CD4-positive, alpha-beta T cell (primary cell): ENCODE results near the gene F10. TPM values are rescaled to one million over a fixed set of nuclear protein-coding genes. Genes with fewer than 3 reads are reported as not detected.
"Not testable (repeated sequence)": the region's sequence is repeated elsewhere in the genome, so short reads cannot be mapped to it uniquely, and the experiment has no call there.

ENCODE experiments used
- ATAC-seq: fragments of 200-7000 bp; cut with Tn5 transposase; one replicate; pipeline ENCODE4 v1.10.0; 2022; ENCODE audit warnings: mild to moderate bottlenecking; ENCODE audit not compliant: poor library complexity
- CTCF ChIA-PET: fragments of 350-600 bp; sonication (Branson Sonifier 250); formaldehyde crosslinking; loops from one replicate; lab custom pipeline; 2021; ENCODE audit warnings: antibody characterized with exemption, inconsistent platforms; lab: Charles Lee
- POLR2A ChIA-PET: fragments of 350-600 bp; sonication (Branson Sonifier 250); formaldehyde crosslinking; loops from one replicate; lab custom pipeline; 2021; ENCODE audit warnings: antibody characterized with exemption, inconsistent platforms; lab: Charles Lee
- DNase-seq, 14 experiments: peaks; one replicate each; pipeline ENCODE4 v3.0.0-alpha.2; 2013 to 2020; ENCODE audit warnings: mixed read lengths in 2 of 14
- H3K27ac ChIP-seq, 2 donors: one replicate each; pipeline versions ENCODE4 v1.5.1 to v1.7.0; 2013; ENCODE audit warnings: low read length in 2 of 2, low read depth in 1 of 2, mild to moderate bottlenecking in 1 of 2
- H3K27me3 ChIP-seq, 2 experiments: 1 replicate in 1 of 2; 2 replicates in 1 of 2; pipeline versions ENCODE4 v1.6.1 to v1.7.0; 2013; ENCODE audit warnings: low read length in 2 of 2, control low read depth in 1 of 2, mild to moderate bottlenecking in 1 of 2, moderate library complexity in 1 of 2; ENCODE audit not compliant: insufficient read depth in 2 of 2, control insufficient read depth in 1 of 2
- H3K36me3 ChIP-seq: one replicate; pipeline ENCODE4 v1.6.1; 2013; ENCODE audit warnings: low read length, control low read depth; ENCODE audit not compliant: insufficient read depth
- H3K4me1 ChIP-seq: one replicate; pipeline ENCODE4 v1.6.1; 2013; ENCODE audit warnings: low read length, control low read depth; ENCODE audit not compliant: insufficient read depth
- H3K4me3 ChIP-seq: one replicate; pipeline ENCODE4 v1.5.1; 2013; ENCODE audit warnings: mild to moderate bottlenecking, low read length, moderate library complexity
- H3K9me3 ChIP-seq, 2 experiments: 1 replicate in 1 of 2; 2 replicates in 1 of 2; pipeline versions ENCODE4 v1.6.1 to v1.7.0; 2013; ENCODE audit warnings: low read length in 2 of 2, mild to moderate bottlenecking in 2 of 2, control low read depth in 1 of 2, moderate library complexity in 1 of 2; ENCODE audit not compliant: control insufficient read depth in 1 of 2, insufficient read depth in 1 of 2
- H3K27ac Mint-ChIP-seq: one replicate; pipeline ENCODE4 v1.8.0; 2020; ENCODE audit warnings: mixed read lengths
- H3K27me3 Mint-ChIP-seq: one replicate; pipeline ENCODE4 v1.8.0; 2021; ENCODE audit warnings: mixed read lengths
- H3K36me3 Mint-ChIP-seq: one replicate; pipeline ENCODE4 v1.8.0; 2021; ENCODE audit warnings: low read depth, mixed read lengths
- H3K4me1 Mint-ChIP-seq: one replicate; pipeline ENCODE4 v1.8.0; 2021; ENCODE audit warnings: low read depth, mixed read lengths
- H3K4me3 Mint-ChIP-seq: one replicate; pipeline ENCODE4 v1.8.0; 2020; ENCODE audit warnings: mild to moderate bottlenecking, mixed read lengths
- H3K9me3 Mint-ChIP-seq: one replicate; pipeline ENCODE4 v1.8.0; 2020; ENCODE audit warnings: mixed read lengths
- intact Hi-C, 2 experiments: fragments of 100-400 bp; cut with DNase I in 1 of 2; cut with micrococcal nuclease in 1 of 2; formaldehyde crosslinking; loops; one replicate each; pipeline versions ENCODE4 v1.15.1 to v1.9.0; 2023 to 2025; cut with DNase I, micrococcal nuclease
- total RNA-seq, 174 experiments: library from RNA in 2 of 174; stranded (reverse) in 2 of 174; gene quantifications; one replicate each; pipeline ENCODE4 v1.2.3 and lab custom pipeline; 2021 to 2026
- TF ChIP-seq, protein P1 (sequence below): fragments of 200-600 bp; IDR thresholded peaks from one replicate; pipeline ENCODE4 v1.8.0; 2022; ENCODE audit warnings: antibody characterized with exemption, mild to moderate bottlenecking

Gene F10
- total RNA-seq, 2 experiments from 2014 or later: not detected

DNA sequence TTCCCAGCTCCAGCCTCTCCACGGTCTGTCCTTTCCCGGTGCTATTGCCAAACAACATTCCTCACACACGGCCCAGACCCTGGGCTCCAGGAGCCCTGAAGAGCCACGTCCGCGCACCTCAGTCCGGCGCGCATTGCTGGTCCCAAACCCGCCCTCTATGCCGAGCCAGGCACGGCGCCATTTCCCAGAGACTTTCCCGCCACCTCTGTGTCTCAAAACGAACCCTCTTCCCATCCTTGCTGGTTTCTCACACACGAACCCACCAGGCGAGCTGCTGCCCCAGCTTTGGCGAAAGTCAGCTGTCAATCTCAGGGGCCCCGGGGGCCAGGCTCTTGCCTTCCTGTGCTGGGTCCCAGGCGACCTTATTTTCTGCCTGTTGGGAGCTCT lies 45.0 kb upstream of the F10 start:
- DNase-seq: no peak
- Histone ChIP-seq H3K27me3 (no peaks in the 10 kb centered on the region), H3K4me1 (no peaks in the 10 kb centered on the region), H3K9me3 (no peaks in the 10 kb centered on the region), H3K27ac (no peak overlapping the region), H3K36me3 (peaks cover 3% of the 10 kb centered on the region), H3K4me3 (no peak overlapping the region)
- TF ChIP-seq, protein P1, sequence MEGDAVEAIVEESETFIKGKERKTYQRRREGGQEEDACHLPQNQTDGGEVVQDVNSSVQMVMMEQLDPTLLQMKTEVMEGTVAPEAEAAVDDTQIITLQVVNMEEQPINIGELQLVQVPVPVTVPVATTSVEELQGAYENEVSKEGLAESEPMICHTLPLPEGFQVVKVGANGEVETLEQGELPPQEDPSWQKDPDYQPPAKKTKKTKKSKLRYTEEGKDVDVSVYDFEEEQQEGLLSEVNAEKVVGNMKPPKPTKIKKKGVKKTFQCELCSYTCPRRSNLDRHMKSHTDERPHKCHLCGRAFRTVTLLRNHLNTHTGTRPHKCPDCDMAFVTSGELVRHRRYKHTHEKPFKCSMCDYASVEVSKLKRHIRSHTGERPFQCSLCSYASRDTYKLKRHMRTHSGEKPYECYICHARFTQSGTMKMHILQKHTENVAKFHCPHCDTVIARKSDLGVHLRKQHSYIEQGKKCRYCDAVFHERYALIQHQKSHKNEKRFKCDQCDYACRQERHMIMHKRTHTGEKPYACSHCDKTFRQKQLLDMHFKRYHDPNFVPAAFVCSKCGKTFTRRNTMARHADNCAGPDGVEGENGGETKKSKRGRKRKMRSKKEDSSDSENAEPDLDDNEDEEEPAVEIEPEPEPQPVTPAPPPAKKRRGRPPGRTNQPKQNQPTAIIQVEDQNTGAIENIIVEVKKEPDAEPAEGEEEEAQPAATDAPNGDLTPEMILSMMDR: no peak
- H3K4me1 Mint-ChIP-seq: no peaks in the 10 kb centered on the region
- ATAC-seq: no peak
- no peak overlapping the region for H3K4me3 Mint-ChIP-seq
- peaks cover 25% of the 10 kb centered on the region for H3K36me3 Mint-ChIP-seq
- H3K27ac Mint-ChIP-seq: no peak overlapping the region
- ChIA-PET CTCF (no interaction called here), POLR2A (no interaction called here)
- H3K27me3 Mint-ChIP-seq: no peaks in the 10 kb centered on the region
- H3K9me3 Mint-ChIP-seq: no peaks in the 10 kb centered on the region
- intact Hi-C loops: no loop called here

- no peaks in the 10 kb centered on the region for H3K9me3 Mint-ChIP-seq
- ChIA-PET POLR2A (no interaction called here), CTCF (no interaction called here)
- Histone ChIP-seq H3K36me3 (peaks cover 3% of the 10 kb centered on the region), H3K27ac (no peak overlapping the region), H3K27me3 (no peaks in the 10 kb centered on the region), H3K9me3 (no peaks in the 10 kb centered on the region), H3K4me3 (no peak overlapping the region), H3K4me1 (no peaks in the 10 kb centered on the region)
- intact Hi-C loops: no loop called here
- H3K36me3 Mint-ChIP-seq: peaks cover 19% of the 10 kb centered on the region
- ATAC-seq (no peak), DNase-seq (no peak)
- H3K27ac Mint-ChIP-seq: no peak overlapping the region
- TF ChIP-seq, protein P1: no peak
- H3K27me3 Mint-ChIP-seq: no peaks in the 10 kb centered on the region
- no peaks in the 10 kb centered on the region for H3K4me1 Mint-ChIP-seq
- H3K4me3 Mint-ChIP-seq: no peak overlapping the region
These were observed 44.4 kb upstream of the F10 start for GRCh38 chr13:113077953-113078901.

DNA sequence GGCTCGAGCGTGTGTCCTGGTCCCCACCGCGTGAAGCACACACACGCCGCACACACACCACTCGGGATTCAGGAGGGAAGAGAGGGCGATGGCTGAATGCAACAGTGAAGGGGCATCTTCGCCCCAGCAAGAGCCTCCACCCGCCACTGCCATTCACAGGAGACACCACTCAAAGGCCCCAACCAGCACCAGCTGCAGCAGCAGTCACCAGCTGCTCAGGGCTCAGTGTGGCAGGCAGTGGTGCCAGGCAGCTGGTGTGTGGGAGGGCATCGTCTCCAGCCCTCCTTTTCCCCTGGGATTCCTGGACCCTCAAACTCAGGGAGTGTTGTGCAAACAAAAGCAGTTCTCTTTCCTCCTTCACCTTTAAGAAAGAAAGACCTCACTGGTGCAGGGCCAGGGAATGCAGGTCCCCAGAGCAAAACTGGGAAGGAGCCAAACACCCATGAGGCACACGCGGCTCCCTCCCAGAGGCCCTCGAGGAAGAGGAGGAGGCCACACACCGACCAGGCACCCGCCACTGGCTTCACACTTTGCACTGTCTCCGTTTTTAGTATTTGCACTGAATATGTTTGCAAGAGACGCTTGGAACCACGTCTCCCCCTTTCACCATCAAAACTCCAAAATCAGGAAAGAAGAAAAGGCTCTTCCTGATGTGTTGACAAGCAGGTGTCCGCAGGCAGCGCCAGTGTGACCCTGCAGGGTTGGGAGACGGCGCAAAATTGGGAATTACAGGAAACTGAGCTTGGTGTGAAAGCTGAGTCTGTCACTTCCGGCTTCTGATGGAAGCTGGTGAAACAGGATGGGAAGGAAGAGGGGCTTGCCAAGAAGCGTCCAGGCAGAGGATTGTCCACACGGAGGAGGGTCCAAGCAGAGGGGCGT lies 43.5 kb upstream of the F10 start:
- Histone ChIP-seq H3K27ac (no peak overlapping the region), H3K36me3 (peaks cover 3% of the 10 kb centered on the region), H3K4me3 (no peak overlapping the region), H3K4me1 (no peaks in the 10 kb centered on the region), H3K9me3 (no peaks in the 10 kb centered on the region), H3K27me3 (no peaks in the 10 kb centered on the region)
- H3K27me3 Mint-ChIP-seq: no peaks in the 10 kb centered on the region
- no peak overlapping the region for H3K4me3 Mint-ChIP-seq
- H3K27ac Mint-ChIP-seq: no peak overlapping the region
- ATAC-seq (no peak), DNase-seq (no peak)
- intact Hi-C loops: no loop called here
- H3K9me3 Mint-ChIP-seq: no peaks in the 10 kb centered on the region
- no peaks in the 10 kb centered on the region for H3K4me1 Mint-ChIP-seq
- H3K36me3 Mint-ChIP-seq: peaks cover 15% of the 10 kb centered on the region
- CTCF ChIA-PET: no interaction called here
- TF ChIP-seq, protein P1: no peak
- POLR2A ChIA-PET: no interaction called here

GRCh38 chr13:113079781-113080080 lies 42.9 kb upstream of the F10 start:
- CTCF ChIA-PET, H3K36me3 ChIP-seq, H3K4me1 Mint-ChIP-seq, H3K27me3 Mint-ChIP-seq, H3K27ac ChIP-seq, H3K4me3 Mint-ChIP-seq, H3K4me1 ChIP-seq, DNase-seq, H3K27me3 ChIP-seq, H3K4me3 ChIP-seq, intact Hi-C loops, ATAC-seq, H3K9me3 Mint-ChIP-seq, H3K9me3 ChIP-seq, H3K27ac Mint-ChIP-seq, POLR2A ChIA-PET: not testable (repeated sequence)
- H3K36me3 Mint-ChIP-seq: peaks cover 12% of the 10 kb centered on the region
